Measurements from ENCODE around the gene LYL1. TPM values are rescaled to one million over a fixed set of nuclear protein-coding genes. Genes with fewer than 3 reads are reported as not detected.

Gene LYL1
- total RNA-seq, 4 donors from 2014 or later: 21.1 to 43.5 (median 25.8) TPM

DNA sequence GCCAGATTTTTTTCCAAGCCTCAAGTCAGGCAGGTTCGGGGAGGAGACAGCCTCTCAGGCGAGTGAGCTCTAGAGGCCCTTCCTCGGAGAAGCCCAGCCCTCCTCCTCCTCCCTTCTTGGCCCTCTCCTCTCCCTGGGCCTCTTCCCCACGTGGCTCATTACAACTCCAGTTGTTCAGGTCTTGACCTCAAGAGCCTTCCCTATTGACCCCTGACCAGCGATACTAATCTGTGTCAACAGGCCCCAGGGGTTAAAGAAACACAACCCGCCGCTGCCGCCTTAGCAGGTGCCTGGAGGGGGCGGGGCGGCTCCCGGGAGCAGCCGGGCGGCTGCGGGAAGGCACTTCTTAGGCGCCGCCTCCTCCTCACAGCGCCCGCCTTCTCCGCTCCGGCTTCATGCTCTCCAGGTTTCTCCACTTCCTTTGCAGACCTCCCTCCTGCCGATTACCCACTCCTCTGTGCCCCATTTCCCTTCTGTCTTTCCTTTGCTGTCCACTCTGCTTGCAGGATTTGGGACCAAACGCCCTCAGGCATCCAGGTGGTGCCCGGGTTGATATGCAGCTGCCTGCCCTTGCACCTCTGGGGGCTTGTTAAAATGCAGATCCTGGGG, 51.0 kb downstream of the LYL1 start:
- Histone ChIP-seq H3K27me3 (no peaks in the 10 kb centered on the region), H3K9me3 (no peaks in the 10 kb centered on the region), H3K36me3 (no peaks in the 10 kb centered on the region), H3K4me3 (peak overlapping the region in 1 of 4 donors; percentile 22), H3K4me1 (peaks cover 26 to 76% (median 62%) of the 10 kb centered on the region in 4 donors), H3K27ac (peak overlapping the region; percentile 93 to 100 (median 96))
- peak; percentile 50 to 56 for DNase-seq (ENCODE audit: low spot score in 2 of 2)
- TF ChIP-seq POLR2A (IDR thresholded peaks at IDR 0.05): no peak
- TF ChIP-seq, protein P1, sequence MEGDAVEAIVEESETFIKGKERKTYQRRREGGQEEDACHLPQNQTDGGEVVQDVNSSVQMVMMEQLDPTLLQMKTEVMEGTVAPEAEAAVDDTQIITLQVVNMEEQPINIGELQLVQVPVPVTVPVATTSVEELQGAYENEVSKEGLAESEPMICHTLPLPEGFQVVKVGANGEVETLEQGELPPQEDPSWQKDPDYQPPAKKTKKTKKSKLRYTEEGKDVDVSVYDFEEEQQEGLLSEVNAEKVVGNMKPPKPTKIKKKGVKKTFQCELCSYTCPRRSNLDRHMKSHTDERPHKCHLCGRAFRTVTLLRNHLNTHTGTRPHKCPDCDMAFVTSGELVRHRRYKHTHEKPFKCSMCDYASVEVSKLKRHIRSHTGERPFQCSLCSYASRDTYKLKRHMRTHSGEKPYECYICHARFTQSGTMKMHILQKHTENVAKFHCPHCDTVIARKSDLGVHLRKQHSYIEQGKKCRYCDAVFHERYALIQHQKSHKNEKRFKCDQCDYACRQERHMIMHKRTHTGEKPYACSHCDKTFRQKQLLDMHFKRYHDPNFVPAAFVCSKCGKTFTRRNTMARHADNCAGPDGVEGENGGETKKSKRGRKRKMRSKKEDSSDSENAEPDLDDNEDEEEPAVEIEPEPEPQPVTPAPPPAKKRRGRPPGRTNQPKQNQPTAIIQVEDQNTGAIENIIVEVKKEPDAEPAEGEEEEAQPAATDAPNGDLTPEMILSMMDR (IDR thresholded peaks at IDR 0.05): peak in 1 of 5 experiments; percentile 27
- peak in 1 of 2 donors; percentile 21 for TF ChIP-seq EP300 (IDR thresholded peaks at IDR 0.05)
- 3 to 5% methylated on average over 23 of the region's 23 CpGs for WGBS, 2 donors

DNA sequence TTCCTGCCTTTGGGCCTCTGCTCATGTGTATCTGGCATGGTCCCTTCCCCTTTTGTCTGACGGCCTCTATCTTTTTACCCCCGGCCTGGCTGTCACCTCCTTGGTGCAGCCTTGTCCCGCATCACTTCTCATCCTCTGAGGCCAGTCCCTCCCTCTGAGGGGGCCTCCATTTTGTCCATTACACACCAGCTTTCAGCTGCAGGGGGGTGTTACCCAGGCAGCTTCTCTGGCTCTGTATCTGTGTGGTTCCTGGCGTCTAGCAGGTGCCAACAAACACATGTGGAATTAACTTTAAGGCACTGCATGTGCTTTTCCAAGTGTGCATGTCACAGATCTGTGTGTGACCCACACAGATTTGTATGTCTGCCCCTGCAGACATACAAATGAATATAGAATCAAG, 52.4 kb downstream of the LYL1 start:
- TF ChIP-seq POLR2A (IDR thresholded peaks at IDR 0.05) (no peak), EP300 (IDR thresholded peaks at IDR 0.05) (no peak)
- TF ChIP-seq, protein P1 (IDR thresholded peaks at IDR 0.05): no peak
- H3K9me3 ChIP-seq: no peaks in the 10 kb centered on the region
- no peak for DNase-seq (ENCODE audit: low spot score in 2 of 2)
- WGBS, 2 donors: 63 to 67% methylated on average over 4 of the region's 4 CpGs
- H3K4me3 ChIP-seq: no peak overlapping the region
- no peaks in the 10 kb centered on the region for H3K36me3 ChIP-seq
- no peaks in the 10 kb centered on the region for H3K27me3 ChIP-seq
- peak overlapping the region in 1 of 4 donors; percentile 96 for H3K27ac ChIP-seq
- peaks cover 20 to 76% (median 49%) of the 10 kb centered on the region in 4 donors for H3K4me1 ChIP-seq

Other genes with a start within 250 kb of the LYL1 start
- 10 to 100 TPM; 38.1 to 59.0 (median 44.2) TPM for gene DNASE2, start 221.4 kb downstream of the LYL1 start, total RNA-seq
- gene KLF1, start 215.7 kb downstream of the LYL1 start, total RNA-seq: not detected
- gene GCDH, start 211.7 kb downstream of the LYL1 start, total RNA-seq: 10 to 100 TPM; 50.4 to 68.0 (median 64.6) TPM
- not detected for gene SYCE2, start 183.6 kb downstream of the LYL1 start, total RNA-seq
- gene FARSA, start 169.1 kb downstream of the LYL1 start, total RNA-seq: 10 to 100 TPM; 22.7 to 44.7 (median 32.2) TPM
- gene CALR, start 164.2 kb downstream of the LYL1 start, total RNA-seq: 100 to 1,000 TPM; 173 to 398 (median 313) TPM
- 100 to 1,000 TPM in 3 of 4 donors, 10 to 100 TPM in 1; 89.2 to 111 (median 108) TPM for gene RAD23A, start 157.0 kb downstream of the LYL1 start, total RNA-seq
- 10 to 100 TPM; 41.4 to 68.8 (median 53.5) TPM for gene GADD45GIP1, start 145.6 kb downstream of the LYL1 start, total RNA-seq
- not detected for gene DAND5, start 133.3 kb downstream of the LYL1 start, total RNA-seq
- 10 to 100 TPM; 39.8 to 55.8 (median 48.2) TPM for gene NFIX, start 107.4 kb downstream of the LYL1 start, total RNA-seq
- 10 to 100 TPM; 38.4 to 92.7 (median 49.2) TPM for gene TRMT1, start 13.9 kb upstream of the LYL1 start, total RNA-seq
- gene NACC1, start 15.4 kb upstream of the LYL1 start, total RNA-seq: 10 to 100 TPM; 15.3 to 37.1 (median 25.8) TPM
- gene STX10, start 47.5 kb upstream of the LYL1 start, total RNA-seq: 100 to 1,000 TPM in 1 of 4 donors, 10 to 100 TPM in 3; 58.6 to 145 (median 86.6) TPM
- 10 to 100 TPM; 37.3 to 77.4 (median 58.3) TPM for gene IER2, start 47.6 kb upstream of the LYL1 start, total RNA-seq